Nephron (organoid): Measurements from ENCODE around the gene ULK4.

Source experiments
- H3K27ac Mint-ChIP-seq, 3 experiments: 2 replicates each; pipeline ENCODE4 v1.8.0; 2020; ENCODE audit warnings: mixed read lengths in 3 of 3, mild to moderate bottlenecking in 2 of 3, moderate library complexity in 1 of 3
- H3K27me3 Mint-ChIP-seq: 2 replicates; pipeline ENCODE4 v1.8.0; 2021; ENCODE audit warnings: low read depth, mild to moderate bottlenecking, moderate library complexity, mixed read lengths
- H3K36me3 Mint-ChIP-seq: 2 replicates; pipeline ENCODE4 v1.8.0; 2020; ENCODE audit warnings: low read depth, mixed read lengths
- H3K4me1 Mint-ChIP-seq: 2 replicates; pipeline ENCODE4 v1.8.0; 2020; ENCODE audit warnings: mixed read lengths
- H3K4me3 Mint-ChIP-seq, 3 experiments: 2 replicates each; pipeline ENCODE4 v1.8.0; 2020; ENCODE audit warnings: mild to moderate bottlenecking in 3 of 3, mixed read lengths in 3 of 3, moderate library complexity in 2 of 3
- H3K9me3 Mint-ChIP-seq: 2 replicates; pipeline ENCODE4 v1.8.0; 2020; ENCODE audit warnings: mixed read lengths
- TF ChIP-seq, protein P1 (sequence below), 3 experiments: fragments of 200-600 bp; sonication (generic); IDR thresholded peaks; one replicate each; pipeline ENCODE4 v1.5.0; 2021; ENCODE audit warnings: antibody characterized with exemption in 3 of 3; ENCODE audit not compliant: unreplicated experiment in 3 of 3

The ULK4 gene

DNA sequence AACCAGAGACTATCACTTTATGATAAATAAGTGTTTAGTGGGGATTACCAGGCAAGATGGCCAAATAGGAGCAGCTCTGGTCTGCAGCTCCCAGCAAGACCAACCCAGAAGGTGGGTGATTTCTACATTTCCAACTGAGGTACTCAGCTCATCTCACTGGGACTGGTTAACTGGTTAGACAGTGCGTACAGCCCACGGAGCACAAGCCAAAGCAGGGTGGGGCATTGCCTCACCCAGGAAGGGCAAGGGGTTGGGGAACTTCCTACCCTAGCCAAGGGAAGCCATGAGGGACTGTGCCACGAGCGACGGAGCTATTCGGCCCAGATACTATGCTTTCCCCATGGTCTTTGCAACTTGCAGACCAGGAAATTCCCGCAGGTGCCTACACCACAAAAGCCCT, 591.6 kb downstream of the ULK4 start:
- Mint-ChIP-seq H3K4me3 (no peak overlapping the region), H3K9me3 (peaks cover 30% of the 10 kb centered on the region), H3K27ac (no peak overlapping the region), H3K36me3 (peaks cover 5% of the 10 kb centered on the region), H3K4me1 (peaks cover 6% of the 10 kb centered on the region), H3K27me3 (no peaks in the 10 kb centered on the region)
- TF ChIP-seq, protein P1, sequence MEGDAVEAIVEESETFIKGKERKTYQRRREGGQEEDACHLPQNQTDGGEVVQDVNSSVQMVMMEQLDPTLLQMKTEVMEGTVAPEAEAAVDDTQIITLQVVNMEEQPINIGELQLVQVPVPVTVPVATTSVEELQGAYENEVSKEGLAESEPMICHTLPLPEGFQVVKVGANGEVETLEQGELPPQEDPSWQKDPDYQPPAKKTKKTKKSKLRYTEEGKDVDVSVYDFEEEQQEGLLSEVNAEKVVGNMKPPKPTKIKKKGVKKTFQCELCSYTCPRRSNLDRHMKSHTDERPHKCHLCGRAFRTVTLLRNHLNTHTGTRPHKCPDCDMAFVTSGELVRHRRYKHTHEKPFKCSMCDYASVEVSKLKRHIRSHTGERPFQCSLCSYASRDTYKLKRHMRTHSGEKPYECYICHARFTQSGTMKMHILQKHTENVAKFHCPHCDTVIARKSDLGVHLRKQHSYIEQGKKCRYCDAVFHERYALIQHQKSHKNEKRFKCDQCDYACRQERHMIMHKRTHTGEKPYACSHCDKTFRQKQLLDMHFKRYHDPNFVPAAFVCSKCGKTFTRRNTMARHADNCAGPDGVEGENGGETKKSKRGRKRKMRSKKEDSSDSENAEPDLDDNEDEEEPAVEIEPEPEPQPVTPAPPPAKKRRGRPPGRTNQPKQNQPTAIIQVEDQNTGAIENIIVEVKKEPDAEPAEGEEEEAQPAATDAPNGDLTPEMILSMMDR (IDR thresholded peaks at IDR 0.05; ENCODE audit: unreplicated experiment in 3 of 3) = no peak

DNA sequence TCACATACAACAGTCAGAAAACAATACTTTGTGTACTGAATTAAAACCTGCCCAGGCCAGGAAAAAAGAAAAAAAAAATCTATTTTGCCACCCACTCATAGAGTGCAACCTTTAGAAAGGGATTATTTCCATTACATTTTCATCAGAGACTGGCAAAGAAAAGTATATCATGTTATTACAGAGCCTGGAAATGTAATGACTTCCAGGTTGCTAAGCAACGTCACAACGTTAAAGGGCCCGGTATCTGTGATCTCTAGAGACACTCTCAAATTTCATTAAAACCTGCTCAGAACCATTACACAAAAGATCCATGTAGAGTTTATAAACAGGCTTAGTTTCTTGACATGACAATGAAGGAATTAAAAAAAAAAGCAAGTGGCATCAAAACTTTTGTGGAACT, 592.1 kb downstream of the ULK4 start:
- TF ChIP-seq, protein P1 (IDR thresholded peaks at IDR 0.05; ENCODE audit: unreplicated experiment in 3 of 3) = no peak
- Mint-ChIP-seq H3K27ac (peak overlapping the region in 1 of 3 experiments; percentile 15), H3K9me3 (peaks cover 25% of the 10 kb centered on the region), H3K36me3 (peaks cover 5% of the 10 kb centered on the region), H3K4me3 (no peak overlapping the region), H3K4me1 (peaks cover 6% of the 10 kb centered on the region), H3K27me3 (no peaks in the 10 kb centered on the region)

DNA sequence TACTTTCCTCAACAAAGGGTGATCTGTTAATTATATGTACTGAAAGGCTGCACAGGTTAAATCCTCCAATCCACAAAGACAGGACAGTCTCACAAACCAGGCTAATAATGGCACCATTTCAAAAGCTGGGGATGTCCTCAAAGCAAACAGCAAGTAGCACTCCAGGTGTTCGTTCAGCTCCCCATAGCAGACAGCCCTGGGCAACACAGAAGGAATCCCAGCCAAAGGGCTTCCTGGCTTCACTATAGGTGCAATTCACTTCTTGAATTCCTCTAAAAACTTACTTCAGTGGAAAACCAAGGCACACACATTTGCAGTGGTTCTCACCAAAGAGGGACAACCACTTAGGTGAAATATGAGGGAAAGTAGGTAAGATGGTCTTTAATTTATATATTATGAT, 595.9 kb downstream of the ULK4 start:
- H3K4me1 Mint-ChIP-seq = peaks cover 6% of the 10 kb centered on the region
- H3K4me3 Mint-ChIP-seq = no peak overlapping the region
- no peaks in the 10 kb centered on the region for H3K36me3 Mint-ChIP-seq
- no peak overlapping the region for H3K27ac Mint-ChIP-seq
- TF ChIP-seq, protein P1 (IDR thresholded peaks at IDR 0.05; ENCODE audit: unreplicated experiment in 3 of 3) = no peak
- H3K27me3 Mint-ChIP-seq = peaks cover under 1% of the 10 kb centered on the region
- no peaks in the 10 kb centered on the region for H3K9me3 Mint-ChIP-seq

DNA sequence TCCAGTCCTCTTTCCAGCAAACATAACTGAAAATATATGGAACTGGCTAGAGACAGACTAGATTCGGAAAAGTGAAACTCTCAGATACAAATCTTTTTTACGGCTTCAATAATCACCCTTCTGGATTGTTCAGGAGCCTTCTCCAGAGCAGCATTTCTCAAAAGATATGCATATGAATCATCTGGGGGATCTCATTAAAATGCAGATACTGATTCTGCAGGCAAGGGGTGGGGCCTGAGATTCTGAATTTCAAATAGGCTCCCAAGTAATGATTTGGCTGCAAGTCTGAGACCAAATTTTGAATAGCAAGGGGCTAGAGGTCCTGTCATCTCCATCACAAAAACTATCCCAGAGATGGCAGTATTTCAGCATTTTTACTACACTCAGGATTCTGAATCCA, 597.2 kb downstream of the ULK4 start:
- Mint-ChIP-seq H3K27me3 (peaks cover 3% of the 10 kb centered on the region), H3K36me3 (no peaks in the 10 kb centered on the region), H3K4me1 (peaks cover 1% of the 10 kb centered on the region), H3K9me3 (no peaks in the 10 kb centered on the region), H3K4me3 (no peak overlapping the region), H3K27ac (no peak overlapping the region)
- TF ChIP-seq, protein P1 (IDR thresholded peaks at IDR 0.05; ENCODE audit: unreplicated experiment in 3 of 3) = no peak

DNA sequence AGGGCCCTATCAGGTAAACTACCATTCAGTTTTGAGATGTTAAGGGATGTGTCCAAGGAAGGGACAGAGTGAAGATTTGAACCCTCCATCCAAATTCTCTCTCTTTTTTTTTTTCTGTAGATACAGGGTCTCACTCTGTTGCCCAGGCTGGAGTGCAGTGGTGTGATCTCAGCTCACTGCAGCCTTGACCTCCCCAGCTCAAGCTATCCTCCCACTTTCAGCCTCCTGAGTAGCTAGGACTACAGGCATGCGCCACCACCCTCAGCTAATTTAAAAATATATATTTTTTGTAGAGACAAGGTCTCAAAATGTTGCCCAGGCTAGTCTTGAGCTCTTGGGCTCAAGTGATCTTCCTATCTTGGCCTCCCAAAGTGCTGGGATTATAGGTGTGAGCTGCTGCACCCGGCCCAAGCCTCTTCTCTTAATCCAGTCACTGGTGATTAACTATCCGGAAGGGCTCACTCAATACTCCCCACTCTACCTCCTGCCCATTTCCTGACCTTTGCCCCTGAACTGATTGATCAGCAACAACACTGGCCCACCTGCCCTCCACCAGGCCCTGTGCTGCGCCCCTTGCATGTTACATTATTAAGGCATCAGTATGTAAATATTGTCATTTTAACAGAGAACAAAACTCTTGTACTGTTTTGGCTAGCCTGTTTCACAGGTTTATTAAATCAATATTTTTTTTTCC, 597.9 kb downstream of the ULK4 start:
- H3K9me3 Mint-ChIP-seq = peaks cover 4% of the 10 kb centered on the region
- no peak overlapping the region for H3K4me3 Mint-ChIP-seq
- TF ChIP-seq, protein P1 (IDR thresholded peaks at IDR 0.05; ENCODE audit: unreplicated experiment in 3 of 3) = no peak
- H3K27me3 Mint-ChIP-seq = peaks cover 5% of the 10 kb centered on the region
- H3K4me1 Mint-ChIP-seq = no peaks in the 10 kb centered on the region
- no peak overlapping the region for H3K27ac Mint-ChIP-seq
- H3K36me3 Mint-ChIP-seq = no peaks in the 10 kb centered on the region
